ENCODE measurements around the gene ALG9. TPM values are rescaled to one million over a fixed set of nuclear protein-coding genes. Genes with fewer than 3 reads are reported as not detected.

ALG9 gene
- total RNA-seq, 4 donors from 2014 or later: 35.3 to 44.9 (median 36.6) TPM

GRCh38 chr11:111819829-111820237 lies 51.5 kb downstream of the ALG9 start:
- Histone ChIP-seq H3K4me3 (replicated peaks in 1 of 3) (no peak overlapping the region), H3K27ac (peak overlapping the region; percentile 48 to 65 (median 62)), H3K4me1 (peaks cover 2 to 12% of the 10 kb centered on the region in 2 donors), H3K36me3 (no peaks in the 10 kb centered on the region), H3K27me3 (no peaks in the 10 kb centered on the region), H3K9me3 (no peaks in the 10 kb centered on the region)
- 67 to 82% methylated on average over 3 of the region's 3 CpGs for WGBS, 2 donors
- TF ChIP-seq POLR2A (IDR thresholded peaks at IDR 0.05): no peak
- TF ChIP-seq CTCF (IDR thresholded peaks at IDR 0.05): no peak
- no peak for DNase-seq
- intact Hi-C loops (cut with DNase I): no loop called here

- no peak overlapping the region for H3K4me3 ChIP-seq (replicated peaks in 1 of 3)
- intact Hi-C loops (cut with DNase I): no loop called here
- WGBS, 2 donors: 59 to 66% methylated on average over 1 of the region's 1 CpG
- peak overlapping the region; percentile 48 to 65 (median 62) for H3K27ac ChIP-seq
- H3K9me3 ChIP-seq: no peaks in the 10 kb centered on the region
- no peak for DNase-seq
- H3K27me3 ChIP-seq: no peaks in the 10 kb centered on the region
- TF ChIP-seq POLR2A (IDR thresholded peaks at IDR 0.05): no peak
- no peak for TF ChIP-seq CTCF (IDR thresholded peaks at IDR 0.05)
- peaks cover 7 to 15% of the 10 kb centered on the region in 2 donors for H3K4me1 ChIP-seq
- H3K36me3 ChIP-seq: no peaks in the 10 kb centered on the region
Observed at GRCh38 chr11:111819161-111819828, 52.1 kb downstream of the ALG9 start.

GRCh38 chr11:111815489-111815888 lies 55.9 kb downstream of the ALG9 start:
- H3K4me1 ChIP-seq: peaks cover 10 to 19% of the 10 kb centered on the region in 2 donors
- TF ChIP-seq POLR2A (IDR thresholded peaks at IDR 0.05): no peak
- no peak for TF ChIP-seq CTCF (IDR thresholded peaks at IDR 0.05)
- intact Hi-C loops (cut with DNase I): no loop called here
- peak overlapping the region in 1 of 3 donors; percentile 35 for H3K27ac ChIP-seq
- no peak for DNase-seq
- WGBS, 2 donors: 96 to 98% methylated on average over 1 of the region's 1 CpG
- no peaks in the 10 kb centered on the region for H3K9me3 ChIP-seq
- H3K4me3 ChIP-seq (replicated peaks in 1 of 3): no peak overlapping the region
- H3K27me3 ChIP-seq: no peaks in the 10 kb centered on the region
- H3K36me3 ChIP-seq: no peaks in the 10 kb centered on the region

- Histone ChIP-seq H3K36me3 (no peaks in the 10 kb centered on the region), H3K4me3 (replicated peaks in 1 of 3) (no peak overlapping the region), H3K4me1 (peaks cover 10 to 12% of the 10 kb centered on the region in 2 donors), H3K27me3 (no peaks in the 10 kb centered on the region), H3K27ac (peak overlapping the region in 2 of 3 donors; percentile 34 to 35), H3K9me3 (no peaks in the 10 kb centered on the region)
- DNase-seq: no peak
- 76 to 80% methylated on average over 8 of the region's 8 CpGs for WGBS, 2 donors
- TF ChIP-seq CTCF (IDR thresholded peaks at IDR 0.05): no peak
- TF ChIP-seq POLR2A (IDR thresholded peaks at IDR 0.05): no peak
- intact Hi-C loops (cut with DNase I): no loop called here
Observed at GRCh38 chr11:111814557-111815320, 56.6 kb downstream of the ALG9 start.

GRCh38 chr11:111814106-111814505 lies 57.3 kb downstream of the ALG9 start:
- TF ChIP-seq CTCF (IDR thresholded peaks at IDR 0.05) (no peak), POLR2A (IDR thresholded peaks at IDR 0.05) (no peak)
- 93 to 99% methylated on average over 1 of the region's 1 CpG for WGBS, 2 donors
- no peak overlapping the region for H3K4me3 ChIP-seq (replicated peaks in 1 of 3)
- peaks cover 10 to 11% of the 10 kb centered on the region in 2 donors for H3K4me1 ChIP-seq
- no peaks in the 10 kb centered on the region for H3K9me3 ChIP-seq
- H3K27ac ChIP-seq: peak overlapping the region in 2 of 3 donors; percentile 34 to 35
- no peaks in the 10 kb centered on the region for H3K27me3 ChIP-seq
- intact Hi-C loops (cut with DNase I): no loop called here
- DNase-seq: no peak
- no peaks in the 10 kb centered on the region for H3K36me3 ChIP-seq

Measured in thyroid gland (tissue), 4 donors.